HCT116 (cell line): ENCODE results near the gene KLF11. TPM values are rescaled to one million over a fixed set of nuclear protein-coding genes. Genes with fewer than 3 reads are reported as not detected.

ENCODE experiments used
- ATAC-seq: fragments of 200-7000 bp; cut with Tn5 transposase; 2 replicates; pipeline ENCODE4 v1.9.1; 2020; ENCODE audit warnings: mild to moderate bottlenecking, moderate library complexity
- BruUV-seq: library from RNA; stranded (reverse); fragments of 400-500 nt; replicated peaks from 2 replicates; lab custom pipeline; 2021; lab: Mats Ljungman, UMichigan
- CTCF ChIA-PET: fragments of 300-600 bp; sonication (Branson Sonifier 250); formaldehyde crosslinking; loops from one replicate; lab custom pipeline; 2021; ENCODE audit warnings: antibody characterized with exemption; lab: Charles Lee
- POLR2A ChIA-PET: fragments of 300-600, 350-600 bp; sonication (Branson Sonifier 250); formaldehyde crosslinking; loops from one replicate; lab custom pipeline; 2021; ENCODE audit warnings: antibody characterized with exemption; lab: Charles Lee
- RAD21 ChIA-PET, 2 experiments: fragments of 300-600 bp; sonication (Branson Sonifier 250); formaldehyde crosslinking; loops; one replicate each; lab custom pipeline; 2023; ENCODE audit warnings: low total read pairs in 2 of 2; ENCODE audit not compliant: uncharacterized antibody in 2 of 2, unreplicated experiment in 2 of 2, low non-redundant PET in 1 of 2; lab: Charles Lee
- DNase-seq: peaks from one replicate; pipeline ENCODE4 v3.0.0-alpha.2; 2010; ENCODE audit warnings: low read depth, low spot score
- H2AFZ ChIP-seq: fragments of 200-600 bp; shearing (Covaris generic), sonication (generic); 2 replicates; pipeline ENCODE4 v1.6.1; 2017; ENCODE audit warnings: low read depth, mixed run types, mixed read lengths, antibody characterized with exemption, low read length; ENCODE audit not compliant: poor library complexity, severe bottlenecking
- H3K27ac ChIP-seq: 2 replicates; pipeline ENCODE4 v1.5.1; 2012; ENCODE audit warnings: low read depth, low read length
- H3K27me3 ChIP-seq: fragments of 200-600 bp; sonication (generic); 2 replicates; pipeline ENCODE4 v1.6.1; 2016; ENCODE audit warnings: mixed run types, low read length, mixed read lengths; ENCODE audit not compliant: insufficient read depth
- H3K36me3 ChIP-seq, 2 experiments: fragments of 200-500 bp in 1 of 2; fragments of 200-600 bp in 1 of 2; sonication (Bioruptor generic) in 1 of 2; sonication (generic) in 1 of 2; 2 replicates each; pipeline versions ENCODE4 v1.5.1 to v1.6.1; 2014 to 2016; ENCODE audit warnings: low read length in 2 of 2, inconsistent platforms in 1 of 2, mixed read lengths in 1 of 2, mixed run types in 1 of 2; ENCODE audit not compliant: insufficient read depth in 2 of 2, control insufficient read depth in 1 of 2
- H3K4me1 ChIP-seq, 2 experiments: fragments of 200-600 bp in 1 of 2; sonication (generic) in 1 of 2; 2 replicates each; pipeline versions ENCODE4 v1.5.1 to v1.6.1; 2012 to 2017; ENCODE audit warnings: low read length in 2 of 2, inconsistent platforms in 1 of 2, mild to moderate bottlenecking in 1 of 2, mixed read lengths in 1 of 2, mixed run types in 1 of 2, moderate library complexity in 1 of 2; ENCODE audit not compliant: insufficient read depth in 2 of 2, control insufficient read depth in 1 of 2
- H3K4me2 ChIP-seq: fragments of 200-600 bp; sonication (generic); 2 replicates; pipeline ENCODE4 v1.6.1; 2017; ENCODE audit warnings: mixed run types, low read length, mixed read lengths
- H3K4me3 ChIP-seq, 2 experiments: fragments of 200-600 bp in 1 of 2; sonication (generic) in 1 of 2; replicated peaks in 1 of 2; 2 replicates each; pipeline ENCODE4 v1.5.1; 2011 to 2016; ENCODE audit warnings: low read length in 2 of 2, control low read depth in 1 of 2, low read depth in 1 of 2, mild to moderate bottlenecking in 1 of 2, mixed read lengths in 1 of 2, mixed run types in 1 of 2
- H3K79me2 ChIP-seq: fragments of 200-600 bp; sonication (generic); 2 replicates; pipeline ENCODE4 v1.6.1; 2017; ENCODE audit warnings: mild to moderate bottlenecking, mixed run types, low read length, moderate library complexity, mixed read lengths; ENCODE audit not compliant: insufficient read depth
- H3K9ac ChIP-seq: fragments of 200-600 bp; sonication (generic); 2 replicates; pipeline ENCODE4 v1.6.1; 2016; ENCODE audit warnings: low read length, mixed read lengths
- H3K9me2 ChIP-seq: fragments of 200-600 bp; sonication (generic), shearing (Covaris generic); 2 replicates; pipeline ENCODE4 v1.6.1; 2017; ENCODE audit warnings: mixed run types, mild to moderate bottlenecking, moderate library complexity; ENCODE audit not compliant: insufficient read depth
- H3K9me3 ChIP-seq, 2 experiments: fragments of 200-500 bp in 1 of 2; fragments of 200-600 bp in 1 of 2; sonication (Bioruptor generic) in 1 of 2; sonication (generic) in 1 of 2; 2 replicates each; pipeline ENCODE4 v1.6.1; 2014 to 2017; ENCODE audit warnings: low read length in 2 of 2, mixed read lengths in 2 of 2, inconsistent platforms in 1 of 2, low read depth in 1 of 2, mild to moderate bottlenecking in 1 of 2, mixed run types in 1 of 2, moderate library complexity in 1 of 2; ENCODE audit not compliant: control insufficient read depth in 1 of 2, insufficient read depth in 1 of 2
- H4K20me1 ChIP-seq: fragments of 200-600 bp; sonication (generic), shearing (Covaris generic); 2 replicates; pipeline ENCODE4 v1.6.1; 2017; ENCODE audit warnings: mixed run types, mild to moderate bottlenecking, moderate library complexity; ENCODE audit not compliant: insufficient read depth
- CBX3 ChIP-seq: IDR thresholded peaks from 2 replicates; pipeline ENCODE4 v1.6.1; 2012; ENCODE audit warnings: low read depth
- CEBPB ChIP-seq: IDR thresholded peaks from 2 replicates; pipeline ENCODE4 v1.6.1; 2012; ENCODE audit warnings: low read depth
- CTCF ChIP-seq, 3 experiments: fragments of 200-600 bp in 1 of 3; sonication (generic) in 1 of 3; IDR thresholded peaks in 2 of 3; conservative IDR thresholded peaks in 1 of 3; 2 replicates each; pipeline ENCODE4 v1.5.1; 2012 to 2017; ENCODE audit warnings: low read depth in 2 of 3, low read length in 2 of 3, antibody characterized with exemption in 1 of 3, borderline replicate concordance in 1 of 3, control low read depth in 1 of 3, mild to moderate bottlenecking in 1 of 3, mixed read lengths in 1 of 3, mixed run types in 1 of 3, moderate library complexity in 1 of 3; ENCODE audit not compliant: insufficient read depth in 1 of 3
- EGR1 ChIP-seq: IDR thresholded peaks from 2 replicates; pipeline ENCODE4 v1.6.1; 2012; ENCODE audit warnings: low read depth
- ELF1 ChIP-seq: IDR thresholded peaks from 2 replicates; pipeline ENCODE4 v1.6.1; 2012; ENCODE audit warnings: low read depth, borderline replicate concordance
- EZH2phosphoT487 ChIP-seq: fragments of 200-600 bp; IDR thresholded peaks from 2 replicates; pipeline ENCODE4 v1.6.1; 2018; ENCODE audit warnings: antibody characterized with exemption, borderline replicate concordance
- FOSL1 ChIP-seq: IDR thresholded peaks from 2 replicates; pipeline ENCODE4 v1.6.1; 2012; ENCODE audit warnings: low read depth
- JUND ChIP-seq: IDR thresholded peaks from 2 replicates; pipeline ENCODE4 v1.6.1; 2012
- POLR2A ChIP-seq: IDR thresholded peaks from 2 replicates; pipeline ENCODE4 v1.7.0; 2011; ENCODE audit warnings: borderline replicate concordance; ENCODE audit not compliant: insufficient read depth, insufficient read length; ENCODE audit errors: extremely low read depth
- RAD21 ChIP-seq: IDR thresholded peaks from 2 replicates; pipeline ENCODE4 v1.6.1; 2012; ENCODE audit warnings: low read depth, mild to moderate bottlenecking
- SIN3A ChIP-seq: IDR thresholded peaks from 2 replicates; pipeline ENCODE4 v1.6.1; 2012; ENCODE audit warnings: low read depth
- SP1 ChIP-seq: IDR thresholded peaks from 2 replicates; pipeline ENCODE4 v1.6.1; 2012; ENCODE audit warnings: low read depth
- SRF ChIP-seq: IDR thresholded peaks from 2 replicates; pipeline ENCODE4 v1.6.1; 2012; ENCODE audit warnings: low read depth
- TCF7L2 ChIP-seq: IDR thresholded peaks from 2 replicates; pipeline ENCODE4 v1.7.0; 2011; ENCODE audit warnings: borderline replicate concordance, inconsistent platforms; ENCODE audit not compliant: insufficient read depth, insufficient read length; ENCODE audit errors: extremely low read depth
- YY1 ChIP-seq: IDR thresholded peaks from 2 replicates; pipeline ENCODE4 v1.6.1; 2011; ENCODE audit warnings: low read length, low read depth, moderate library complexity, mild to moderate bottlenecking; ENCODE audit not compliant: insufficient replicate concordance; ENCODE audit errors: extremely low read depth
- ZBTB33 ChIP-seq: IDR thresholded peaks from 2 replicates; pipeline ENCODE4 v1.6.1; 2011; ENCODE audit warnings: mild to moderate bottlenecking, low read length, moderate library complexity; ENCODE audit not compliant: insufficient replicate concordance; ENCODE audit errors: extremely low read depth
- ZFX ChIP-seq: fragments of 450-650 bp; IDR thresholded peaks from 2 replicates; pipeline ENCODE4 v1.6.1; 2017
- intact Hi-C: fragments of 100-400 bp; cut with micrococcal nuclease; formaldehyde crosslinking; loops from 2 replicates; pipeline ENCODE4 v1.10.0; 2022
- total RNA-seq: library from RNA; stranded (reverse); gene quantifications from one replicate; pipeline ENCODE4 v1.2.1, GENCODE V29; 2021; ENCODE audit not compliant: unreplicated experiment

Gene KLF11
- total RNA-seq, 1 experiment from 2014 or later, result 9.0 TPM

- no peak for DNase-seq
- no peak overlapping the region for H3K4me3 ChIP-seq
- H3K27me3 ChIP-seq, result no peaks in the 10 kb centered on the region
- no peaks in the 10 kb centered on the region for H3K9me2 ChIP-seq
- TF ChIP-seq SRF (no peak), CEBPB (no peak), ELF1 (no peak), YY1 (no peak), EZH2phosphoT487 (no peak), SIN3A (no peak)
- no peaks in the 10 kb centered on the region for H4K20me1 ChIP-seq
- H3K36me3 ChIP-seq, result peaks cover under 1 to 4% of the 10 kb centered on the region in 2 experiments; a peak in 3 of 4 replicates
- no peaks in the 10 kb centered on the region for H3K79me2 ChIP-seq
- ChIA-PET CTCF (interaction anchor here (1.2 kb wide), 1 partner anchor 283 kb away, joined by 3 read pairs; no protein-coding TSS in a partner anchor), RAD21 (no interaction called here), POLR2A (no interaction called here)
- H3K27ac ChIP-seq, result no peak overlapping the region
- intact Hi-C loops, result no loop called here
- no peak for ATAC-seq
- no peaks in the 10 kb centered on the region for H3K9me3 ChIP-seq
- H3K4me1 ChIP-seq, result peaks cover 17 to 20% of the 10 kb centered on the region in 2 experiments
- no peak overlapping the region for H3K9ac ChIP-seq
- H2AFZ ChIP-seq, result no peak overlapping the region
- H3K4me2 ChIP-seq, result no peak overlapping the region
- BruUV-seq, result no TSS peak
Measured at GRCh38 chr2:10053351-10053750, 10.0 kb downstream of the KLF11 start.

- Histone ChIP-seq H3K4me2 (no peak overlapping the region), H4K20me1 (no peaks in the 10 kb centered on the region), H3K27ac (no peak overlapping the region), H3K4me1 (peaks cover 17 to 20% of the 10 kb centered on the region in 2 experiments), H3K79me2 (no peaks in the 10 kb centered on the region), H3K36me3 (peaks cover 0 to 4% of the 10 kb centered on the region in 2 experiments; a peak in 2 of 4 replicates), H3K9ac (no peak overlapping the region), H3K9me3 (no peaks in the 10 kb centered on the region), H3K27me3 (no peaks in the 10 kb centered on the region), H2AFZ (no peak overlapping the region), H3K9me2 (no peaks in the 10 kb centered on the region), H3K4me3 (no peak overlapping the region)
- no TSS peak for BruUV-seq
- CTCF ChIA-PET, result no interaction called here
- TF ChIP-seq FOSL1, result no peak
- no peak for TF ChIP-seq EGR1
- TF ChIP-seq TCF7L2, result no peak
- no peak for TF ChIP-seq POLR2A
- no peak for TF ChIP-seq SP1
- no peak for TF ChIP-seq ZBTB33
- no peak for TF ChIP-seq RAD21
- TF ChIP-seq JUND, result no peak
- no peak for TF ChIP-seq CBX3
- no peak for TF ChIP-seq SIN3A
- TF ChIP-seq YY1, result no peak
- no peak for TF ChIP-seq EZH2phosphoT487
- TF ChIP-seq ZFX, result no peak
- TF ChIP-seq CTCF (IDR thresholded peaks at IDR 0.05 in 2 of 3, conservative IDR thresholded peaks at IDR 0.05 in 1 of 3; ENCODE audit: borderline replicate concordance in 1 of 3, insufficient read depth in 1 of 3, low read depth in 2 of 3, low read length in 2 of 3), result no peak
- no peak for DNase-seq
- intact Hi-C loops, result no loop called here
- ATAC-seq, result no peak
- POLR2A ChIA-PET, result no interaction called here
- RAD21 ChIA-PET, result interaction anchor here in 1 of 2 experiments (0.6 kb wide), 1 partner anchor 378 kb away, joined by 5 read pairs; no protein-coding TSS in a partner anchor
Measured at GRCh38 chr2:10054424-10054823, 11.1 kb downstream of the KLF11 start.
